ENCODE data around the gene SLAMF6.
A peak's percentile ranks its signal among the peaks of the same experiment; 100 is the strongest.

SLAMF6 gene

GRCh38 chr1:160549665-160550006, 26.6 kb upstream of the SLAMF6 start:
- no peaks in the 10 kb centered on the region for H3F3A ChIP-seq (ENCODE audit: insufficient read depth, low read length)
- H4K20me1 ChIP-seq (ENCODE audit: insufficient read depth, low read length): no peaks in the 10 kb centered on the region
- H3K4me2 ChIP-seq (ENCODE audit: low read depth, low read length): no peak overlapping the region
- no peaks in the 10 kb centered on the region for H3K27me3 ChIP-seq (replicated peaks; ENCODE audit: insufficient read depth, low read length)
- no peaks in the 10 kb centered on the region for H3K4me1 ChIP-seq (ENCODE audit: low read length)
- DNase-seq: no peak
- H3K4me3 ChIP-seq (ENCODE audit: low read length): no peak overlapping the region
- no peaks in the 10 kb centered on the region for H3K79me2 ChIP-seq (ENCODE audit: low read length)
- no peak overlapping the region for H3K27ac ChIP-seq (ENCODE audit: low read length)
- H3K9me2 ChIP-seq (replicated peaks; ENCODE audit: insufficient read depth, low read length): no peaks in the 10 kb centered on the region
- H3K9ac ChIP-seq (ENCODE audit: low read length): no peak overlapping the region
- TF ChIP-seq EZH2 (optimal IDR thresholded peaks at IDR 0.05; ENCODE audit: low read depth, low read length) (no peak), CTCF (IDR thresholded peaks at IDR 0.05; ENCODE audit: low read length) (no peak), EZH2phosphoT487 (IDR thresholded peaks at IDR 0.05; ENCODE audit: low read length) (no peak)
- H3K9me3 ChIP-seq (replicated peaks; ENCODE audit: insufficient read depth, low read length): no peaks in the 10 kb centered on the region
- no peak overlapping the region for H2AFZ ChIP-seq (ENCODE audit: low read length)
- H3K36me3 ChIP-seq (replicated peaks; ENCODE audit: insufficient read depth, low read length): no peaks in the 10 kb centered on the region

- TF ChIP-seq EZH2phosphoT487 (IDR thresholded peaks at IDR 0.05; ENCODE audit: low read length) (no peak), CTCF (IDR thresholded peaks at IDR 0.05; ENCODE audit: low read length) (no peak), EZH2 (optimal IDR thresholded peaks at IDR 0.05; ENCODE audit: low read depth, low read length) (no peak)
- H3K9me3 ChIP-seq (replicated peaks; ENCODE audit: insufficient read depth, low read length): no peaks in the 10 kb centered on the region
- DNase-seq: peak; percentile 3
- H4K20me1 ChIP-seq (ENCODE audit: insufficient read depth, low read length): no peaks in the 10 kb centered on the region
- H3K36me3 ChIP-seq (replicated peaks; ENCODE audit: insufficient read depth, low read length): no peaks in the 10 kb centered on the region
- no peaks in the 10 kb centered on the region for H3K79me2 ChIP-seq (ENCODE audit: low read length)
- no peaks in the 10 kb centered on the region for H3K9me2 ChIP-seq (replicated peaks; ENCODE audit: insufficient read depth, low read length)
- H3F3A ChIP-seq (ENCODE audit: insufficient read depth, low read length): no peaks in the 10 kb centered on the region
- H3K4me2 ChIP-seq (ENCODE audit: low read depth, low read length): no peak overlapping the region
- H3K4me1 ChIP-seq (ENCODE audit: low read length): no peaks in the 10 kb centered on the region
- H2AFZ ChIP-seq (ENCODE audit: low read length): no peak overlapping the region
- H3K4me3 ChIP-seq (ENCODE audit: low read length): no peak overlapping the region
- no peak overlapping the region for H3K27ac ChIP-seq (ENCODE audit: low read length)
- no peaks in the 10 kb centered on the region for H3K27me3 ChIP-seq (replicated peaks; ENCODE audit: insufficient read depth, low read length)
- no peak overlapping the region for H3K9ac ChIP-seq (ENCODE audit: low read length)
Observed at GRCh38 chr1:160548960-160549664, 26.1 kb upstream of the SLAMF6 start.

GRCh38 chr1:160548183-160548582, 25.1 kb upstream of the SLAMF6 start:
- H3K9me3 ChIP-seq (replicated peaks; ENCODE audit: insufficient read depth, low read length): no peaks in the 10 kb centered on the region
- no peaks in the 10 kb centered on the region for H3F3A ChIP-seq (ENCODE audit: insufficient read depth, low read length)
- peak; percentile 5 for DNase-seq
- no peaks in the 10 kb centered on the region for H3K4me1 ChIP-seq (ENCODE audit: low read length)
- no peaks in the 10 kb centered on the region for H3K79me2 ChIP-seq (ENCODE audit: low read length)
- no peak overlapping the region for H3K4me2 ChIP-seq (ENCODE audit: low read depth, low read length)
- H3K9ac ChIP-seq (ENCODE audit: low read length): no peak overlapping the region
- no peaks in the 10 kb centered on the region for H4K20me1 ChIP-seq (ENCODE audit: insufficient read depth, low read length)
- TF ChIP-seq CTCF (IDR thresholded peaks at IDR 0.05; ENCODE audit: low read length) (no peak), EZH2 (optimal IDR thresholded peaks at IDR 0.05; ENCODE audit: low read depth, low read length) (no peak), EZH2phosphoT487 (IDR thresholded peaks at IDR 0.05; ENCODE audit: low read length) (no peak)
- H3K4me3 ChIP-seq (ENCODE audit: low read length): no peak overlapping the region
- H2AFZ ChIP-seq (ENCODE audit: low read length): no peak overlapping the region
- no peaks in the 10 kb centered on the region for H3K36me3 ChIP-seq (replicated peaks; ENCODE audit: insufficient read depth, low read length)
- H3K27me3 ChIP-seq (replicated peaks; ENCODE audit: insufficient read depth, low read length): no peaks in the 10 kb centered on the region
- no peaks in the 10 kb centered on the region for H3K9me2 ChIP-seq (replicated peaks; ENCODE audit: insufficient read depth, low read length)
- H3K27ac ChIP-seq (ENCODE audit: low read length): no peak overlapping the region
